PC-9 (cell line): ENCODE results near the gene MAML3. TPM values are rescaled to one million over a fixed set of nuclear protein-coding genes. Genes with fewer than 3 reads are reported as not detected.

Experiments
- BruUV-seq: library from RNA; stranded (reverse); fragments of 400-500 nt; replicated peaks from 2 replicates; lab custom pipeline; 2021; lab: Mats Ljungman, UMichigan
- CTCF ChIA-PET: fragments of 300-600 bp; sonication (Branson Sonifier 250); formaldehyde crosslinking; loops from one replicate; lab custom pipeline; 2022; ENCODE audit warnings: antibody characterized with exemption; lab: Charles Lee
- POLR2A ChIA-PET: fragments of 300-600 bp; sonication (Branson Sonifier 250); formaldehyde crosslinking; loops from one replicate; lab custom pipeline; 2022; ENCODE audit warnings: antibody characterized with exemption; ENCODE audit not compliant: unreplicated experiment; lab: Charles Lee
- DNase-seq, 2 experiments: peaks; one replicate each; pipeline versions ENCODE4 v3.0.0 to v3.0.0-alpha.2; 2015 to 2022; ENCODE audit warnings: mixed read lengths in 1 of 2
- H2AFZ ChIP-seq: fragments of 200-600 bp; sonication (generic); 2 replicates; pipeline ENCODE4 v1.8.1; 2017; ENCODE audit warnings: antibody characterized with exemption
- H3F3A ChIP-seq: fragments of 200-600 bp; sonication (generic); 2 replicates; pipeline ENCODE4 v1.8.1; 2017; ENCODE audit warnings: antibody characterized with exemption, mild to moderate bottlenecking, low read depth; ENCODE audit not compliant: insufficient read depth
- H3K27ac ChIP-seq: fragments of 200-600 bp; sonication (generic); 2 replicates; pipeline ENCODE4 v1.6.1; 2016; ENCODE audit warnings: mixed run types
- H3K27me3 ChIP-seq: fragments of 200-600 bp; sonication (generic); 2 replicates; pipeline ENCODE4 v1.6.1; 2016; ENCODE audit warnings: low read depth, mixed run types; ENCODE audit not compliant: insufficient read depth
- H3K36me3 ChIP-seq: fragments of 200-600 bp; sonication (generic); 2 replicates; pipeline ENCODE4 v1.6.1; 2016; ENCODE audit warnings: low read depth, mixed run types
- H3K4me1 ChIP-seq: fragments of 200-600 bp; sonication (generic); replicated peaks from 2 replicates; pipeline ENCODE4 v1.6.1; 2016; ENCODE audit warnings: mixed run types; ENCODE audit not compliant: insufficient read depth
- H3K4me2 ChIP-seq: fragments of 200-600 bp; sonication (generic); 2 replicates; pipeline ENCODE4 v1.6.1; 2017; ENCODE audit warnings: mixed run types
- H3K4me3 ChIP-seq: fragments of 200-600 bp; sonication (generic); 2 replicates; pipeline ENCODE4 v1.6.1; 2016; ENCODE audit warnings: mixed run types
- H3K79me2 ChIP-seq: fragments of 200-600 bp; sonication (generic); 2 replicates; pipeline ENCODE4 v1.6.1; 2017; ENCODE audit warnings: low read depth, mixed run types
- H3K9me2 ChIP-seq: fragments of 200-600 bp; sonication (generic); 2 replicates; pipeline ENCODE4 v1.8.1; 2017; ENCODE audit warnings: mild to moderate bottlenecking; ENCODE audit not compliant: insufficient read depth
- H3K9me3 ChIP-seq: fragments of 200-600 bp; sonication (generic); 2 replicates; pipeline ENCODE4 v1.8.1; 2016; ENCODE audit warnings: low read depth; ENCODE audit not compliant: insufficient read depth
- H4K20me1 ChIP-seq: fragments of 200-600 bp; sonication (generic); 2 replicates; pipeline ENCODE4 v1.8.1; 2017; ENCODE audit not compliant: insufficient read depth
- CTCF ChIP-seq: fragments of 200-600 bp; sonication (generic); conservative IDR thresholded peaks from 2 replicates; pipeline ENCODE4 v1.6.1; 2017; ENCODE audit warnings: mixed run types, antibody characterized with exemption, mild to moderate bottlenecking, moderate library complexity
- EZH2 ChIP-seq: fragments of 200-600 bp; sonication (generic); IDR thresholded peaks from 2 replicates; pipeline ENCODE4 v1.8.0; 2017; ENCODE audit warnings: antibody characterized with exemption, low read depth
- intact Hi-C: fragments of 100-400 bp; cut with micrococcal nuclease; formaldehyde crosslinking; loops from one replicate; pipeline ENCODE4 v1.10.0; 2022; ENCODE audit not compliant: unreplicated experiment
- total RNA-seq: library from RNA; stranded (reverse); gene quantifications from 2 replicates; pipeline ENCODE4 v1.2.3, GENCODE V29; 2021

MAML3 gene
- total RNA-seq, 1 experiment from 2014 or later, result 15.2 TPM

GRCh38 chr4:139910106-139910505 is 243.9 kb downstream of the MAML3 start:
- H3K27ac ChIP-seq, result no peak overlapping the region
- ChIA-PET POLR2A (no interaction called here), CTCF (no interaction called here)
- no peaks in the 10 kb centered on the region for H3K27me3 ChIP-seq
- H3K9me3 ChIP-seq, result no peaks in the 10 kb centered on the region
- H3K4me1 ChIP-seq, result peaks cover 32% of the 10 kb centered on the region
- no peak for DNase-seq
- TF ChIP-seq EZH2 (no peak), CTCF (no peak)
- H3K4me3 ChIP-seq, result no peak overlapping the region
- no peaks in the 10 kb centered on the region for H4K20me1 ChIP-seq
- H3K36me3 ChIP-seq, result no peaks in the 10 kb centered on the region
- no peak overlapping the region for H3K4me2 ChIP-seq
- H2AFZ ChIP-seq, result no peak overlapping the region
- H3K79me2 ChIP-seq, result no peaks in the 10 kb centered on the region
- peaks cover 4% of the 10 kb centered on the region; the same call in 1 of the 2 replicates for H3F3A ChIP-seq
- intact Hi-C loops, result no loop called here
- BruUV-seq, result no TSS peak
- no peaks in the 10 kb centered on the region for H3K9me2 ChIP-seq

DNA sequence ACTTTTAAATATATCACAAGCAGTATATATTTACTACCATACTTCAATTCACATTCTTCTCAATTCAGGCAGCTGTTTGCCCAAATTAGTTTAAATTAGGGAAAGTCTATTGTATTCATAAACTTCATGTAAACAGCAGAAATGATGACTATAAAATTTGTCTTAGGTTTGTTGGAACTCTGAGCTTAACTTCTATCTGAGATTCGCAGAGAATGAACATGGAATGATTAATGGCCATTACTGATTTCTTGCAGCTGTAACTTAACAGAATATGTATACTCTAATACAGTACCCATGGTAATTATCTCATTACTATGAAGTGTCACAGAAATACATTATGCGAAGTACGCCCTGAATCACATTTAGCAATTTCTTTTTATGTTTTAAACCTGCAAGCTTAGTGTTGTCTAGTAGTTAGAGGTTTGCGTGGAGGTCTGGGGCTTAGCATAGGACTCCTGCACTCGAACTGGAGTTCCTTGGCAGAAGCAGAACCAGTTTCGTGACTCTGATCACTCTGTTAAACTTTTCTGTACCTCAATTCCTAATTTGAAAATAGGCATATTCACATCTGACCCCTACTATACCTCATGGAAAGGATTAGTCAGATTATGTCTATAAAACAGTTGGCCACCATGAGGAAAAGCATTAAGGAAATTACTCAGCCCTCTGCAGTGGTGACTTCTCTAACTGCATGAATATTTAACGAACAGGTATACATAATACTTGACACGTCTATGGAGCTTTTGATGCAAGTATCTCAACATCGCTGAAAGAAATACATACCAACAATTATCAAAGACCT is 245.1 kb downstream of the MAML3 start:
- DNase-seq, result no peak
- no peak for TF ChIP-seq EZH2
- no peak for TF ChIP-seq CTCF
- no peak overlapping the region for H3K4me3 ChIP-seq
- H3K9me2 ChIP-seq, result no peaks in the 10 kb centered on the region
- no peak overlapping the region for H3K4me2 ChIP-seq
- H3K27ac ChIP-seq, result no peak overlapping the region
- intact Hi-C loops, result no loop called here
- ChIA-PET CTCF (no interaction called here), POLR2A (no interaction called here)
- no peaks in the 10 kb centered on the region for H3K9me3 ChIP-seq
- no peaks in the 10 kb centered on the region for H3K36me3 ChIP-seq
- no peaks in the 10 kb centered on the region for H3K27me3 ChIP-seq
- no peaks in the 10 kb centered on the region for H3K79me2 ChIP-seq
- no TSS peak for BruUV-seq
- H4K20me1 ChIP-seq, result no peaks in the 10 kb centered on the region
- no peak overlapping the region for H2AFZ ChIP-seq
- peaks cover 4% of the 10 kb centered on the region; the same call in 1 of the 2 replicates for H3F3A ChIP-seq
- peaks cover 24% of the 10 kb centered on the region for H3K4me1 ChIP-seq

GRCh38 chr4:139907001-139907809 is 246.8 kb downstream of the MAML3 start:
- intact Hi-C loops, result no loop called here
- H3F3A ChIP-seq, result peaks cover 4% of the 10 kb centered on the region; the same call in 1 of the 2 replicates
- no TSS peak for BruUV-seq

More at GRCh38 chr4:139907001-139907809, 246.8 kb downstream of the MAML3 start:
- ChIA-PET POLR2A (no interaction called here), CTCF (interaction anchor here (0.6 to 0.7 kb wide), 2 partner anchors 361 to 491 kb away, joined by 4 to 6 read pairs; no protein-coding TSS in a partner anchor)
- no peaks in the 10 kb centered on the region for H4K20me1 ChIP-seq
- H3K9me2 ChIP-seq, result no peaks in the 10 kb centered on the region
- H3K27me3 ChIP-seq, result no peaks in the 10 kb centered on the region
- no peak overlapping the region for H3K4me2 ChIP-seq
- H3K4me3 ChIP-seq, result no peak overlapping the region
- no peak for DNase-seq
- no peak overlapping the region for H2AFZ ChIP-seq
- H3K36me3 ChIP-seq, result no peaks in the 10 kb centered on the region
- TF ChIP-seq EZH2 (no peak), CTCF (no peak)
- H3K9me3 ChIP-seq, result no peaks in the 10 kb centered on the region
- no peaks in the 10 kb centered on the region for H3K79me2 ChIP-seq
- peak overlapping the region; percentile 25; the same call in 1 of the 2 replicates for H3K27ac ChIP-seq
- 0 out of 2 replicates have a peak, but pooled peaks cover 12% of the 10 kb centered on the region for H3K4me1 ChIP-seq
